HG03108 (cell line): Measurements from ENCODE around the gene MYO1G.
"Not testable (repeated sequence)": the region's sequence is repeated elsewhere in the genome, so short reads cannot be mapped to it uniquely, and the experiment has no call there.

Experiments used
- ATAC-seq: cut with Tn5 transposase; IDR thresholded peaks from one replicate; pipeline ENCODE4 v1.9.1; 2021; ENCODE audit warnings: moderate library complexity; ENCODE audit not compliant: unreplicated experiment

Gene MYO1G

DNA sequence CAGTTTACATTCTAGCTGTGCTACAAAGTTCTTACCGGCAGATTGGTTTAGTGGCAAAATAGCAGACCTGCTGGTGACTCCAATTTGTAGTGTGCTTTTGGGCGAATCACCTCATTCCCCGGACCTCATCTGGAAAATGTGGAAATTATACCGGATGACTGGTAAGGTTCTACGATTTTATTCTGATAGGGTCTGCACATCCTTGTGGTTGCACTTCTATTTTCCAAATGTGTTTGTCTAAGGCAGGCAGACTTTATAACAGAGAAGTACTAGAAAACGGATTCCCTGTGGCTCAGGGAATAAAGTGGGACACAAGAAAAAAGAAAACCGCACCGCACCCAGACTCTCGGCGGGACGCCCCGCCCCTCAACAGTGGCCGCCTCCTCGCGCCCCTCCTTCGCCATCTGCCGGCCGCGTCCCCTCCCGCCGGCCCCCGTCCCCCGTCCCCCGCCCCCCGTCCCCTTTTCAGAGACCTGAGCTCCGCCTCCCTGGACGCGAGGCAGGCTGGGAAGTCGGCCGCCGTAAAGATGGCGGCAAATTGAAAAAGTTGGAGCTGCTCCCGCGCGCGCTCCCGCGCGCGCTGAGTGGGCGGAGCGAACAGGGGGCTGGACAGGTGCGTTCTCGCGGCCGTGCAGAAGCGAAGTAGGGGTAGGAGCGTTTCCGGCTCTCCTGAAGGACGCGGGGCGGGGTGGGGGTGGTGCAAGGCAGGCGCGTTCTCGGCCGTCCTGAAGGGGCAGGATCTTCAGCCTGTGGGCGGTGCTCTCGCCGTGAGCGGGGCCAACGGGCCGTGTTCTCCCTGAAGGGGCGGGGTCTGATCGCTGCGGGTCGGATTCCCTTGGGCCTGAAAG, 20.7 kb upstream of the MYO1G start:
- peak; percentile 61 for ATAC-seq

GRCh38 chr7:44998153-44998871, 19.5 kb upstream of the MYO1G start:
- no peak for ATAC-seq

DNA sequence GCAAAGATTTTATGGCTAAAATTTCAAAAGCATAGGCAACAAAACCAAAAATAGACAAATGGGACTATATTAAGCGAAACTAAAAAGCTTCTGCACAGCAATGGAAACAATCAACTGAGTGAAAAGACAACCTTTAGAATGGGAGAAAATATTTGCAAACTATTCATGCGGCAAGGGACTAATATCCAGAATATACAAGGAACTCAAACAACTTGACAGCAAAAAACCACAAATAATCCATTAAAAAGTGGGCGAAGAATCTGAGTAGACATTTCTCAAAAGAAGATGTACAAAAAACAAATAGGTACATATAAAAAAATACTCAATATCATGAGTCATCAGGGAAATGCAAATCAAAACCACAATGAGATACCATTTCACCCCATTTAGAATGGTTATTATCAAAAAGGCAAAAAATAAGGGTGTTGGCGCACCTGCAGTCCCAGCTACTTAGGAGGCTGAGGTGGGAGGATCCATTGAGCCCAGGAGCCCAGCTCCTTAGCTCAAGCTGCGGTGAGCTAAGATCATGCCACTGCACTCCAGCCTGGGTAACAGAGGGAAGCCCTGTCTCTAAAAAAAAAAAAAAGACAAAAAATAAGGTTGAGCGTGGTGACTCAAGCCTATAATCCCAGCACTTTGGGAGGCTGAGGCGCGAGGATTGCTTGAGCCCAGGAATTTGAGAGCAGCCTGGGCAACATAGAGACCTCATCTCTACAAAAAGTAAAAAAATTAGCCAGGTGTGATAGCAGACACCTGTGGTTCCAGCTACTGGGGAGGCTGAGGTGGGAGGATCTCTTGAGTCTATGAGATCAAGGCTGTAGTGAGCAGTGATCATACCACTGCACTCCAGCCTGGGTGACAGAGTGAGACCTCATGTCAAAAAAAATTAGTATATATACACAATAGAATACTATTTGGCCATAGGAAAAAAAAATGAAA, 17.0 kb upstream of the MYO1G start:
- no peak for ATAC-seq

- ATAC-seq = no peak
Measured at GRCh38 chr7:44994877-44995554, 16.2 kb upstream of the MYO1G start.

DNA sequence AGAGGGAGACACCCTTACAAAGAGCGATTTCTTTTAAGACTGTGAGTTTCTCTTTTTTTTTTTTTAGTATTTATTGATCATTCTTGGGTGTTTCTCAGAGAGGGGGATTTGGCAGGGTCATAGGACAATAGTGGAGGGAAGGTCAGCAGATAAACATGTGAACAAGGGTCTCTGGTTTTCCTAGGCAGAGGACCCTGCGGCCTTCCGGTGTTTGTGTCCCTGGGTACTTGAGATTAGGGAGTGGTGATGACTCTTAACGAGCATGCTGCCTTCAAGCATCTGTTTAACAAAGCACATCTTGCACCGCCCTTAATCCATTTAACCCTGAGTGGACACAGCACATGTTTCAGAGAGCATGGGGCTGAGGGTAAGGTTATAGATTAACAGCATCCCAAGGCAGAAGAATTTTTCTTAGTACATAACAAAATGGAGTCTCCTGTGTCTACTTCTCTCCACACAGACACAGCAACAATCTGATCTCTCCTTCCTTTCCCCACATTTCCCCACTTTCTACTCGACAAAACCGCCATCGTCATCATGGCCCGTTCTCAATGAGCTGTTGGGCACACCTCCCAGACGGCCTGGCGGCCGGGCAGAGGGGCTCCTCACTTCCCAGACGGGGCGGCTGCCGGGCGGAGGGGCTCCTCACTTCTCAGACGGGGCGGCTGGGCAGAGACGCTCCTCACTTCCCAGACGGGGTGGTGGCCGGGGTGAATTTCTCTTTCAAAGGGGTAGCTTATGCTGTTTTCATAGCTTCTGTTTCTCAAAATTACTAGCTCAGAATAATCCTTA, 13.4 kb upstream of the MYO1G start:
- not testable (repeated sequence) for ATAC-seq

DNA sequence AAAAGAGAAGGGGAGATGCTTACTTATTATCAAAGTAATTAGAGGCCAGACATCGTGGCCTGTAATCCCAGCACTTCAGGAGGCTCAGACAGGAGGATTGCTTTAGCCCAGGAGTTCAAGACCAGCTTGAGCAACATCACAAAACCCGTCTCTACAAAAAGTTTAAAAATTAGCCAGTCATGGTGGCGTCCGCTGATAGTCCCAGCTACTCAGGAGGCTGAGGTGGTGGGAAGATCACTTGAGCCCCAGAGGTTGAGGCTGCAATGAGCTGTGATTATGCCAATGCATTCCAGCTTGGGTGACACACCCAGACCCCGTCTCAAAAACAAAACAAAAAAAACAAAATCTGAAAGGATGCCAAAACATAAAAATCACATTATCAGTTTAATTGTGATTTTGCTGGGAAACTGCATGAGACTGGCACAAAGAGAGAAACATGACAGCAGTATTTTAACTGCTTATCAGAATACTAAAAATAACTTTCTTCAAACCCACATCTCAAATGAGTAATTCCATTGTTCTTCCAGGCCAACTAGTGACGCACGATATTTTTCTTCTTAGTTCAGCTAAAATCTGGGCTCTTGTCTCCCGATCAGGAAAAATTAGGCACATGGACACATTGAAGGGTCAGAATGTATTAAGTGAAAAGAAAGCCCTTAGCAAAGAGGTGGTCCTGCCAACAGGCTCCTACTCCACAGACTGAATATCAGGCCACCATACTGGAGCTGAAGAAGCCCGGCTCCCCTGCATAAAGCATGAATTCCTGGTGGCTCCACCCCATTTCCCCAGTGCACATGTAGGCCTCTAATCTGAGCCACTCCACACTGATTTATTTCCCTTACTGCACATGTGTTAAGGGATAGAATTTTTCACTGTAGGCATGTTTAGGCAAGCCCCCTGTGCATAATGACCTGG, 11.6 kb upstream of the MYO1G start:
- ATAC-seq = no peak

GRCh38 chr7:44989132-44989531, 10.3 kb upstream of the MYO1G start:
- ATAC-seq = no peak

DNA sequence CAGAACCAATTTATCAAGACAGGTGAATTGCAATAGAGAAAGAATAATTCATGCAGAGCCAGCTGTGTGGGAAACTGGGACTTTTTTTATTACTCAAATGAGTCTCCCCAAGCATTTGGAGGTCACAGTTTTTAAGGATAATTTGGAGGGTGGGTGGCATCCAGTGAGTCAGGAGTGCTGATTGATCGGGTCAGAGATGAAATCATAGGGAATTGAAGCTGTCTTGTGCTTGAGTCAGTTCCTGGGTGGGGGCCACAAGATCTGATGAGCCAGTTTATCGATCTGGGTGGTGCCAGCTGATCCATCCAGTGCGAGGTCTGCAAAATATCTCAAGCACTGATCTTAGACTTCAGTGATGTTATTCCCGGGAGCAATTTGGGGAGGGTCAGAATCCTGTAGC, 9.9 kb upstream of the MYO1G start:
- no peak for ATAC-seq

DNA sequence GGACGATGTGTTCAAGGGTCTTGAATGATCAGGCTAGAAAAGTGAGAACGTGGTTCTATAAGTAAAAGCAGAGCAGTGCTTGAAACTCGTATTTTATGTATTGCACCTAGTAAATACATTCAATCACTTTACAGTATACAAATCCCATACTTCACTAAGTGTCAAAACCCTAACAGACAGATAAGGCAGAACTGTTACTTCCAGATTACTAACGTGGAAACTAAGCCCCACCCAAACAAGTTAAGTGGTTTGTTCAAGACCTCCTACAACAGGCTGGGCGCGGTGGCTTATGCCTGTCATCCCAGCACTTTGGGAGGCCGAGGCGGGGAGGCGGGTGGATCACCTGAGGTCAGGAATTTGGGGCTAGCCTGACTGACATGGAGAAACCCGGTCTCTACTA, 9.2 kb upstream of the MYO1G start:
- no peak for ATAC-seq

DNA sequence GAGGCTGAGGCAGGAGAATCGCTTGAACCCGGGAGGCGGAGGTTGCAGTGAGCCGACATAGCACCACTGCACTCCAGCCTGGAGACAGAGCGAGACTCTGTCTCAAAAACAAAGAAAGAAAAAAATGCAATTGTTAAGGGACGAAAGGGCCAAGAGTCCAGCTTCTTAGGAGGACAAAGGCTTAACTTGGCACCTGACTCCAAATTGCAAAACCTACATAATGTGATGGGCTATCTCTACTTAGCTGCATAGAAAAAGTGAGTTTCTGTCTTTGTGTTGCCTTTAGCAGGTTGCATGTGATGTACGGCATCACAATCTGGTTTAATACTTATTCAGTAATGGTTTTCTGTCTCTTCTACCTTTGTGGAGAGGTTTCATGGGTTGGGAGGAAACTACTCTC, 8.6 kb upstream of the MYO1G start:
- no peak for ATAC-seq

DNA sequence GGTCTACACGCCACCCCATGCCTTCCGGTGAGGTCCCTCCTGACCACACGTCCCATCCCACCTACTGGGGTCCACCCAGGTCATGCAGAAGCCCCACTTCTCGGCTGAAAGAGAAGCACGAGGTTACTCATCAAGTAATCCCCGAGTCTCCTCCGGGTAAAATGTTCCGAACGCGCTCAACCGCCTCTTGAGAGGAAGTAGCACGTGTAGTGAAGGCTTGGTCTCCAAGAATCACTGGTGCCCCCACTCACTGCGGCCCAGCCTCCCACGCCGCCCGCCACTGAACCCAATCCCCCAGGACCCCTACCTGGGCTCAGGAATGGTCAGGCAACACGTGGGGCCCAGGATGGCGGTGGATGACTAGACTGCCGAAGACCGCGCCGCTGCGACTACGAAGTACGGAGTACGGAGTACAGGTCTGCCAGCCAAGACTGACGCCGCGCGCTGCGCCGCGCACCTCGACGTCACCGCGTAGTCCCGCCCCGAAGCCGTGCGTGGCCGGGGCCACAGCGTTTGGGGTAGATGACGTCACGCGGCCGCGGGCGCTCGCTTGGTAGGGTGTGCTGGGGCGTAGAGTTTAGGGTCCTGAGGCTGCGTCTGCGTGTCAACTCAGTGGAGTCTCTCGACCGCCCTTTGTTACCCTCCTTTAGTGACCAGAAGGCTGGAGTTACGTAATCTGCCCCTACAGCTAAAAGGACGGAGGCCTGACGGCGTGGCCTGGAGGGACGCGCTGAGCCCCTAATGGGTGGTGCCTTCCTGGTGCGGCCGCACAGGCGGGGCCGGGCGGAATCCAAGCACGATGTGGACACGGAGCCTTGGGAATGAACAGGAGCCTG, 7.6 kb upstream of the MYO1G start:
- peak; percentile 91 for ATAC-seq

GRCh38 chr7:44985900-44986217, 7.0 kb upstream of the MYO1G start:
- no peak for ATAC-seq

DNA sequence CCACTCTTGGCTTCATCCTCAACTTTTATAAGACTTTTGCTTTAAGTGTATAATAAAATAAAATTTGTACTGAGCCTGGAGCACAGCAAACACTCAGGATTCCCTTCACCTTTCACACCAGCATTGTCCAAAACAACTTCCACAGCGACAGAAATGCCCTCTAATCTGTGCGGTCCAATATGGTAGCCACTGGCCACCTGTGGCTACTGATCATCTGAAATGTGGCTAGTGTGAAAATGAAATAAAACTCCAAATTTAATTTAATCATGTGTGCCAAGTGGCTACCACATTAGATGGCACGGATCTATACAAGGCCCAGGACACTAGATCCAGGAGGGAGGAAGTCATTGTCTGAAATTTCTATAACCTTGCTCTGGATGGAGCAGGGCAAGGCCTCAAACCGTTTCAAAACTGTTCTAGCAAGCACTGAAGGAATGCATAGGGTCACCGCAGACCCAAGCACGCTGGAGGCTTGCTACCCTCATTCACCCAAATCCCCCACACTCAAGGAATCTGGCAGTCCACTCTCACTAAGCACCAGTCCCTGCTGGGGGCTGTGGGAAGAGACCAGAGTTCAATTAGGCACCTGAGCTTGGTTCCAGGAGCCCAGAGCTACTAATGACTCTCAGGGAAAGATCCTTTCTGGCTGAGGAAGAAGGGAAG, 6.3 kb upstream of the MYO1G start:
- ATAC-seq = no peak

- no peak for ATAC-seq
Measured at GRCh38 chr7:44984478-44984758, 5.6 kb upstream of the MYO1G start.

DNA sequence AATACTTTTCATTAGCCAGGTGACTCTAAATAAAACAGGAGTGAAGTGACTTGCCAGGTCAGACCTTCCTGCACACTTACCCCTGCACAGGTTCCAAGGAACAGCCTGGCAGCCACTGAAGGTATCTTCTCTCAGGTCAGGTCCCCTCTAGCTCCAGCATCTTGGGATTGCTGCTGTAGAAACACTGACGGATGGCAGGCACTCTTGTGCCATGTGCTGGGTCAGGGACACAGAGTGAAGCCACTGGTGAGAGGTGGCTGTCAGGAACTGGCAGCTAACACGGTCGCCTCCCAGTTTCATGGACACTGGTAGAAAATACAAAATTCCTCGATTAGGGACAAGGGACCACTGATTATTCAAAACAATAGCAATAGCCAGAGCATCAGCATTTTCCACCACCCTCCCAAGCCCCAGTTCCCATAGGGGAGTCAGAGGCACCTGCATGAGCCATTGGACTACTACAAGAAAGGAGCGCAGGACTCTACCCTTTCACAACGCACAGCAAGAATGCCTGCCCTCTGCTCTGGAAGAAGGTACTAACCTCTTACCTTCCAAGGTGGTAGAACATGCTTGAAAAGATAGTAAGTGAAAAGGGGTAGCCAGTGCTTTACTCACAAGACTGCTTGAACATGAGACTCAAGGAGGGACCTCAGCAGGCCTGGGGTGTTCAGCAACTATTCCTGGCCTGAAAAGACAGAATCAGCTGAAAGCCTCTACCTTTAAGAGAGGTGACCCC, 5.1 kb upstream of the MYO1G start:
- no peak for ATAC-seq

DNA sequence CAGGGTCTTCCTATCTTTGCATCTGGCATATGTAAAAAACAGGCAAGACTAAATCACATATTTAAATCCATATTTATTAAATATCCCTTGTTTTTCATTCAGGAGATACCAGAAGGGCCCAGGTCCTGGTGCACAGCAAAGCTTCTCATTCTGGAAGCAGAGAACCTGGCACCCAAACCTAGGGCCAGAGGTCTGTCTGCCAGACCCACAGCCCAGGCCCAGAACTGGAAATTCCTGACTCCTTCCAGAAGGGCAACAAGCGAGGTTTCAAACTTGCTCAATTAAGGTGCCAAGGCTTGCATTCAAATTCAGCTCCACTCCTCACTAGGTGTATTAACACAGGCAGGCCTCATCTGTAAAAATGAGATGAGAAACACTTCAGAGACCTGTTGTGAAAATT, 4.2 kb upstream of the MYO1G start:
- no peak for ATAC-seq

GRCh38 chr7:44982535-44982923, 3.7 kb upstream of the MYO1G start:
- no peak for ATAC-seq
